A172 (cell line): Measurements from ENCODE around the gene ATRNL1. TPM values are rescaled to one million over a fixed set of nuclear protein-coding genes. Genes with fewer than 3 reads are reported as not detected.

Experiments used
- DNase-seq: peaks from one replicate; pipeline ENCODE4 v3.0.0-alpha.2; 2015; ENCODE audit warnings: low spot score
- total RNA-seq: library from RNA; depleted of rRNA; stranded (reverse); fragments of >200 nt; shearing (Covaris generic); gene quantifications from 2 replicates; pipeline ENCODE4 v1.2.3, GENCODE V29; 2014

ATRNL1 gene
- total RNA-seq, 1 experiment from 2014 or later, result 11.4 TPM

- peak; percentile 77 for DNase-seq
Measured at GRCh38 chr10:115947104-115947503, 853.9 kb downstream of the ATRNL1 start.

GRCh38 chr10:115948465-115948864 lies 855.3 kb downstream of the ATRNL1 start:
- DNase-seq, result no peak

- DNase-seq, result no peak
Measured at GRCh38 chr10:115949282-115949844, 856.2 kb downstream of the ATRNL1 start.

GRCh38 chr10:115950320-115950719 lies 857.2 kb downstream of the ATRNL1 start:
- DNase-seq, result no peak

- DNase-seq, result peak; percentile 30
Measured at GRCh38 chr10:115951242-115951641, 858.1 kb downstream of the ATRNL1 start.

- DNase-seq, result no peak
Measured at GRCh38 chr10:115953281-115953680, 860.1 kb downstream of the ATRNL1 start.

GRCh38 chr10:115953968-115954367 lies 860.8 kb downstream of the ATRNL1 start:
- DNase-seq, result no peak

GRCh38 chr10:115956225-115957011 lies 863.3 kb downstream of the ATRNL1 start:
- DNase-seq, result peak; percentile 33

GRCh38 chr10:115957012-115957399 lies 863.8 kb downstream of the ATRNL1 start:
- DNase-seq, result no peak

GRCh38 chr10:115957786-115958442 lies 864.7 kb downstream of the ATRNL1 start:
- DNase-seq, result no peak

- peak; percentile 66 for DNase-seq
Measured at GRCh38 chr10:115963848-115964247, 870.7 kb downstream of the ATRNL1 start.

GRCh38 chr10:115964827-115965226 lies 871.7 kb downstream of the ATRNL1 start:
- DNase-seq, result no peak

- no peak for DNase-seq
Measured at GRCh38 chr10:115965376-115965775, 872.2 kb downstream of the ATRNL1 start.

GRCh38 chr10:115968236-115968635 lies 875.1 kb downstream of the ATRNL1 start:
- DNase-seq, result no peak

- no peak for DNase-seq
Measured at GRCh38 chr10:115969591-115969990, 876.4 kb downstream of the ATRNL1 start.

- DNase-seq, result no peak
Measured at GRCh38 chr10:115971921-115972320, 878.8 kb downstream of the ATRNL1 start.

GRCh38 chr10:115972426-115972825 lies 879.3 kb downstream of the ATRNL1 start:
- DNase-seq, result no peak

GRCh38 chr10:115974351-115974750 lies 881.2 kb downstream of the ATRNL1 start:
- DNase-seq, result no peak

- no peak for DNase-seq
Measured at GRCh38 chr10:115974816-115975430, 881.8 kb downstream of the ATRNL1 start.

- DNase-seq, result no peak
Measured at GRCh38 chr10:115975506-115975905, 882.3 kb downstream of the ATRNL1 start.

GRCh38 chr10:115976342-115976741 lies 883.2 kb downstream of the ATRNL1 start:
- DNase-seq, result no peak

GRCh38 chr10:115977855-115978254 lies 884.7 kb downstream of the ATRNL1 start:
- DNase-seq, result no peak

GRCh38 chr10:115979576-115979975 lies 886.4 kb downstream of the ATRNL1 start:
- no peak for DNase-seq
